ENCODE measurements around the gene LSS. TPM values are rescaled to one million over a fixed set of nuclear protein-coding genes. Genes with fewer than 3 reads are reported as not detected.

LSS gene
- total RNA-seq = 36.6 and 66.9 TPM in 2 replicates

DNA sequence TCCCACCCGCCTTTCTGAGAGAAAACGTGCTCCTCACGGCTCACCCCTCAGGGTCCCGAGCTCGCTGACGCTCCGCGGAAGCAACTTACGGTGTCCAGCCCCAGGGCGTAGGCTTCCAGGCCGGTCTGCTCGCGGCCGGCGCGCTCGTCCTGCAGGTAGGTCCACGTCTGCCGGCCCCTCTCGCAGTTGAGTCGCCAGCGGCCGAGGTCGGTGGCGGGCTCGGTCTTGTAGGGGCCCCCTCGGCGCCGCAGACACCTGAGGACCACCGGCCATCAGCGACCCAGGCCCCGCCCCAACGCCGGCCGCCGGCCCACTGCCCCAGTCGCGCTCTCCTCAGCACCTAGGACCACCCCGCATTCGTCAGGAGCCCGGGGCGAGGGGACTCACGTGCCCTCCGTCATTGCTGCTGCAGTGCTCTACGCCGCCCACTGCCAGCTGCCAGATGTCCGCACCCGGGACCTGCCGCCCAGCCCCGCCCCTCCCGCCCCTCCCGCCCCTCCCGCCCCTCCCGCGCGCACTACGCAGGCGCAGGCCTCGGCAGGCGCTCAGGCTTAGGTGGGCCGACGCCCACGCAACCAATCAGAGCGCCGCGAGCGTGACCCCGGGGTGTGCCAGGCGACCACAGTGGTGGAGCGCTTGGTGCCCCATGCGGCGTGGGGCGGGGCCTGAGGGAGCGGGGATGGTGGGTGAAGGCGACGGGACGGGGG is at the start of gene LSS:
Gene LSS, minus strand, starts transcription at position 430 of the 707 bp plus-strand sequence. Its CDS starts 29 bp downstream, at position 401.

DNA sequence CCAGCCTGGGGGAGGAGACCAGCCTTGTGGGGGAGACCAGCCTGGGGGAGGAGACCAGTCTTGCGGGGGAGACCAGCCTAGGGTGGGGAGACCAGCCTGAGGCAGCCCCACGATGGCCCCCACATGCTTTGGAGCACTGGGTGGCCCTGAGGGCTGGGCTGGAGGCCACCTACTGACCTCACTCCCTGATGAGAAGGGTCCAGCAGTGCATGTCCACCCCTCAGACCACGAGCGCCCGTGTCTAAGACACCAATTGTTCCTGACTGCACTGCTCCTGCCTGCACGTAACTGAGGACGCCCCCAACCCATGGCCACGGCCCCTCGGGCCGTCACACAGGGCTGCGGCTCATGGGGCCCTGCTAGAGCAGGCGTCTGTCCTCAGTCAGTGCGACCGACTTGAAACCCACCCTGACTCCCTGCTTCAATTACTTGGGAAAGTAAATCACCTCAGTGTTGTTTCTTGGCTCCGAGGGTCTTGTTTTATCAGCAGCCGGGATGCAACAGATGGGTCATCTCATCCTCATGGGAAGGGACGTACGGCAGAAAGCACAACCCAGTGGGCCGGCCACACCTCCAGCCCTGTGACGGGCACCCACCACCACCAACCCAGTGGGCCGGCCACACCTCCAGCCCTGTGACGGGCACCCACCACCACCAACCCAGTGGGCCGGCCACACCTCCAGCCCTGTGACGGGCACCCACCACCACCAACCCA is 44.5 kb downstream of the LSS start, which contains the start of gene SPATC1L:
Gene SPATC1L, minus strand, starts transcription at position 550 of the 715 bp plus-strand sequence. CDS start 1,643 bp downstream, outside the sequence.

DNA sequence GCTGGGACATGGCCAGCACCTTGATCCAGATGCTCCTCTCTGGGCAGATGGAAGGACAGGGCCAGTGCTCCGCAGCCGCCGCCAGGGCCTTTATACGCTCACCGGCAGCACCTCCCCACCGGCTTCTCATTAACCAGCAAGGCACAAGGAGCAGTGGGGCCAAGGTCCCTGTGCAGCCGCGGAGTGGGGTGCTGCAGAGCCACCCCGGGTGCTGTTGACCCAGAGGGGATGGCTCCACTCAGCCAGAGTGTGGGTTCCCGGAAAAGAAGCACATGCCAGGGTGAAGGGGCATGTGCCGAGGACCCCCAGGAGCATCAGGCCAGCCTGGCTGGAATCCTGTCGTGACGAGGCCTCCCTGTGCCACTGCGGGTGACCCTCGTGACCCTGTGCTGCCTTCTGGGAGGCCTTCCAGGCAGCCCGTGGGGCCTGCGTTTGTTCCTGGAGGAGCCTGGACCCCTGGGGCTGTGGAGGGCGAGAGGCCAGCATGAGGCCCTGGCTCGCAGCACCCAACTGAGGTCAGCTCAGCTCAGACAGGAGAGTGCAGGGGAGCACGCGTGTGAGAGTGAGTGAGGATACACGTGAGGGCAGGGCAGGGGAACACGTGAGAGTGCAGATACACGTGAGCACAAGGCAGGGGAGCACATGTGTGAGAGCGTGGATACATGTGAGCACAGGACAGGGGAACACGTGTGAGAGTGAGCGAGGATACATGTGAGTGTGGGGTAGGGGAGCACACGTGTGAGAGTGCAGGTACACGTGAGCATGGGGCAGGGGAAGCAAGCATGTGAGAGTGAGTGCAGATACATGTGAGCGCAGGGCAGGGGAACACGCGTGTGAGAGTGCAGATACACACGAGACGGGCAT is 72.8 kb downstream of the LSS start, which contains the start of gene FTCD:
Gene FTCD, minus strand, starts transcription at position 66 of the 864 bp plus-strand sequence. Its CDS starts 56 bp downstream, at position 10.

Other genes starting within 250 kb of the LSS start
- 1.0 and 9.1 TPM in 2 replicates for gene COL6A1, start 247.0 kb downstream of the LSS start, total RNA-seq
- 0.34 and 0.64 TPM in 2 replicates for gene COL6A2, start 130.7 kb downstream of the LSS start, total RNA-seq
- gene FTCD, start 73.2 kb downstream of the LSS start, total RNA-seq = 0.14 TPM in 1 of 2 replicates, not detected in the other
- gene SPATC1L, start 44.3 kb downstream of the LSS start, total RNA-seq = 6.6 TPM in 1 of 2 replicates, not detected in the other
- 90.7 and 91.9 TPM in 2 replicates for gene MCM3AP, start 56.8 kb upstream of the LSS start, total RNA-seq
- 6.9 and 17.1 TPM in 2 replicates for gene YBEY, start 57.6 kb upstream of the LSS start, total RNA-seq
- 0.68 and 1.2 TPM in 2 replicates for gene C21orf58, start 95.1 kb upstream of the LSS start, total RNA-seq
- 12.6 and 25.5 TPM in 2 replicates for gene PCNT, start 95.4 kb upstream of the LSS start, total RNA-seq
- gene DIP2A, start 230.1 kb upstream of the LSS start, total RNA-seq = 25.6 and 34.5 TPM in 2 replicates